Thyroid gland (tissue), 4 donors: ENCODE measurements around the gene CTDSPL.

Source experiments
- CTCF ChIP-seq, 6 experiments: fragments of 200-600 bp in 3 of 6; fragments of 450-650 bp in 3 of 6; sonication (generic) in 3 of 6; IDR thresholded peaks; one replicate each; pipeline ENCODE4 v1.5.1; 2016 to 2019; ENCODE audit warnings: antibody characterized with exemption in 6 of 6, mild to moderate bottlenecking in 2 of 6, inconsistent platforms in 1 of 6, moderate library complexity in 1 of 6
- POLR2A ChIP-seq, 2 donors: fragments of 450-650 bp; IDR thresholded peaks; one replicate each; pipeline ENCODE4 v1.6.1; 2017; ENCODE audit warnings: antibody characterized with exemption in 2 of 2, mild to moderate bottlenecking in 2 of 2, moderate library complexity in 1 of 2

DNA sequence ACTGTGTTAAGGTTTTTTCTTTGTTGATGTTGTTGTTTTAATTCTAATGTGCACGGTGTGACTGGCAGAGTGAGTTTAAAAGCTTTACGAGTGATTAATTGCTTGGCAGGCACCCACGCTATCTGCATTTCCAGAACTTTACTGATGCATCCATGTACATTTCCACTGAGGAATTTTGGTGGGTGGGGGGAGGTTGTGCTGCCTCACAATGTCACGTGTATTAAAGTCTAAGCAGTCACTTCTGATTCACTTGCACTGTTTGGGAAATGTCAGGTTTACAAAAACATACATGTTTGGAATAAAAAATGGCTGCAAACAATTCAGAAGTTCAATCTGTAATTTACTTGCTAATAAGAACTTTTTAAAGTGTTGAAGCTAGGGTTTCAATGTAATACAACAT is 38.5 kb upstream of the CTDSPL start:
- TF ChIP-seq CTCF (IDR thresholded peaks at IDR 0.05) (no peak), POLR2A (IDR thresholded peaks at IDR 0.05) (no peak)
